ENCODE data around the gene CLP1. TPM values are rescaled to one million over a fixed set of nuclear protein-coding genes. Genes with fewer than 3 reads are reported as not detected.

CLP1 gene
- polyA plus RNA-seq, 1 donor from 2014 or later: 18.2 TPM

GRCh38 chr11:57674251-57674650 is 16.7 kb downstream of the CLP1 start:
- H3K9ac ChIP-seq (ENCODE audit: low read length): no peak overlapping the region

GRCh38 chr11:57675176-57675941 is 17.8 kb downstream of the CLP1 start:
- peaks cover 39% of the 10 kb centered on the region for H3K79me2 ChIP-seq (replicated peaks; ENCODE audit: insufficient read depth, low read length)
- H3K36me3 ChIP-seq (ENCODE audit: insufficient read depth, low read length): no peaks in the 10 kb centered on the region
- no peaks in the 10 kb centered on the region for H4K20me1 ChIP-seq (ENCODE audit: insufficient read depth)
- H3K9me2 ChIP-seq (ENCODE audit: insufficient read depth, low read length): no peaks in the 10 kb centered on the region
- H3K9me3 ChIP-seq (ENCODE audit: low read length): no peaks in the 10 kb centered on the region
- H3K4me2 ChIP-seq (ENCODE audit: low read length): no peak overlapping the region
- no peaks in the 10 kb centered on the region for H3K27me3 ChIP-seq (ENCODE audit: insufficient read depth, low read depth, low read length)
- H3K9ac ChIP-seq (ENCODE audit: low read length): no peak overlapping the region
- H2AFZ ChIP-seq (ENCODE audit: low read depth, low read length): no peak overlapping the region
- H3K27ac ChIP-seq (ENCODE audit: low read length): no peak overlapping the region
- no peak overlapping the region for H3K4me3 ChIP-seq (ENCODE audit: low read length)
- H3F3A ChIP-seq (ENCODE audit: insufficient read depth, low read length, poor library complexity, severe bottlenecking): no peaks in the 10 kb centered on the region
- TF ChIP-seq EZH2 (IDR thresholded peaks at IDR 0.05; ENCODE audit: borderline replicate concordance, insufficient read depth, low read length, poor library complexity, severe bottlenecking) (no peak), POLR2AphosphoS5 (IDR thresholded peaks at IDR 0.05) (no peak), CTCF (IDR thresholded peaks at IDR 0.05; ENCODE audit: poor library complexity, severe bottlenecking) (no peak), REST (IDR thresholded peaks at IDR 0.05; ENCODE audit: borderline replicate concordance) (no peak), TAF1 (IDR thresholded peaks at IDR 0.05; ENCODE audit: low read depth) (no peak)

More at GRCh38 chr11:57674251-57674650, 16.7 kb downstream of the CLP1 start:
- no peak overlapping the region for H3K4me2 ChIP-seq (ENCODE audit: low read length)
- H4K20me1 ChIP-seq (ENCODE audit: insufficient read depth): no peaks in the 10 kb centered on the region
- H2AFZ ChIP-seq (ENCODE audit: low read depth, low read length): no peak overlapping the region
- no peaks in the 10 kb centered on the region for H3K9me2 ChIP-seq (ENCODE audit: insufficient read depth, low read length)
- TF ChIP-seq RAD21 (conservative IDR thresholded peaks at IDR 0.05) (no peak), TAF1 (IDR thresholded peaks at IDR 0.05; ENCODE audit: low read depth) (no peak), CTCF (IDR thresholded peaks at IDR 0.05; ENCODE audit: poor library complexity, severe bottlenecking) (no peak), EZH2 (IDR thresholded peaks at IDR 0.05; ENCODE audit: borderline replicate concordance, insufficient read depth, low read length, poor library complexity, severe bottlenecking) (no peak), EP300 (conservative IDR thresholded peaks at IDR 0.05; ENCODE audit: poor library complexity, severe bottlenecking) (no peak), MXI1 (conservative IDR thresholded peaks at IDR 0.05; ENCODE audit: poor library complexity, severe bottlenecking) (no peak), REST (IDR thresholded peaks at IDR 0.05; ENCODE audit: borderline replicate concordance) (no peak), SMC3 (conservative IDR thresholded peaks at IDR 0.05; ENCODE audit: poor library complexity) (no peak), POLR2AphosphoS5 (IDR thresholded peaks at IDR 0.05) (no peak)
- peaks cover 50% of the 10 kb centered on the region for H3K79me2 ChIP-seq (replicated peaks; ENCODE audit: insufficient read depth, low read length)
- H3K27me3 ChIP-seq (ENCODE audit: insufficient read depth, low read depth, low read length): no peaks in the 10 kb centered on the region
- no peaks in the 10 kb centered on the region for H3K9me3 ChIP-seq (ENCODE audit: low read length)
- H3K27ac ChIP-seq (ENCODE audit: low read length): no peak overlapping the region
- H3K36me3 ChIP-seq (ENCODE audit: insufficient read depth, low read length): no peaks in the 10 kb centered on the region
- no peaks in the 10 kb centered on the region for H3F3A ChIP-seq (ENCODE audit: insufficient read depth, low read length, poor library complexity, severe bottlenecking)
- no peak overlapping the region for H3K4me3 ChIP-seq (ENCODE audit: low read length)
